Kidney glomerular epithelial cell (primary cell): ENCODE measurements around the gene VSIG4.

Experiments
- DNase-seq: peaks from one replicate; lab custom pipeline; 2025; lab: John Stamatoyannopoulos, UW

Gene VSIG4

GRCh38 chrX:66023385-66024091 is 16.3 kb downstream of the VSIG4 start:
- no peak for DNase-seq

GRCh38 chrX:66022632-66023384 is 17.1 kb downstream of the VSIG4 start:
- no peak for DNase-seq

GRCh38 chrX:66021765-66022631 is 17.9 kb downstream of the VSIG4 start:
- no peak for DNase-seq

GRCh38 chrX:66021401-66021764 is 18.5 kb downstream of the VSIG4 start:
- DNase-seq = no peak

- no peak for DNase-seq
Observed at GRCh38 chrX:66020631-66021334, 19.1 kb downstream of the VSIG4 start.

- no peak for DNase-seq
Observed at GRCh38 chrX:66019974-66020373, 19.9 kb downstream of the VSIG4 start.

GRCh38 chrX:66019310-66019652 is 20.6 kb downstream of the VSIG4 start:
- DNase-seq = no peak

GRCh38 chrX:66018585-66019309 is 21.1 kb downstream of the VSIG4 start:
- no peak for DNase-seq

GRCh38 chrX:66017659-66018170 is 22.2 kb downstream of the VSIG4 start:
- no peak for DNase-seq

- no peak for DNase-seq
Observed at GRCh38 chrX:66016905-66017658, 22.8 kb downstream of the VSIG4 start.

GRCh38 chrX:66015900-66016689 is 23.8 kb downstream of the VSIG4 start:
- no peak for DNase-seq

- no peak for DNase-seq
Observed at GRCh38 chrX:66015152-66015831, 24.6 kb downstream of the VSIG4 start.

GRCh38 chrX:66014556-66014955 is 25.3 kb downstream of the VSIG4 start:
- no peak for DNase-seq

GRCh38 chrX:66014084-66014483 is 25.8 kb downstream of the VSIG4 start:
- DNase-seq = no peak

GRCh38 chrX:66013194-66013816 is 26.6 kb downstream of the VSIG4 start:
- DNase-seq = no peak

- no peak for DNase-seq
Observed at GRCh38 chrX:66012094-66012534, 27.8 kb downstream of the VSIG4 start.

GRCh38 chrX:66009231-66009845 is 30.5 kb downstream of the VSIG4 start:
- no peak for DNase-seq

GRCh38 chrX:66008328-66008970 is 31.4 kb downstream of the VSIG4 start:
- DNase-seq = no peak
